GM10248 (cell line): Measurements from ENCODE around the gene GPNMB.
"Not testable (repeated sequence)": the region's sequence is repeated elsewhere in the genome, so short reads cannot be mapped to it uniquely, and the experiment has no call there.

Source experiments
- CTCF ChIA-PET: fragments of 300-600 bp; sonication (Branson Sonifier 250); formaldehyde crosslinking; extraction: SDS; loops from one replicate; lab custom pipeline; 2021; ENCODE audit warnings: antibody characterized with exemption; lab: Yijun Ruan, JAX
- POLR2A ChIA-PET: fragments of 350-650 bp; sonication (Branson Sonifier 250); formaldehyde crosslinking; extraction: SDS; loops from one replicate; lab custom pipeline; 2020; ENCODE audit warnings: antibody characterized with exemption; lab: Yijun Ruan, JAX
- DNase-seq: peaks from one replicate; pipeline ENCODE4 v3.0.0; 2012; ENCODE audit errors: extremely low spot score
- TF ChIP-seq, protein P1 (sequence below): IDR thresholded peaks from 2 replicates; pipeline ENCODE4 v1.5.1; 2012; ENCODE audit warnings: mild to moderate bottlenecking, low read depth; ENCODE audit errors: extremely low read depth, missing control alignments, control extremely low read depth

GPNMB gene

DNA sequence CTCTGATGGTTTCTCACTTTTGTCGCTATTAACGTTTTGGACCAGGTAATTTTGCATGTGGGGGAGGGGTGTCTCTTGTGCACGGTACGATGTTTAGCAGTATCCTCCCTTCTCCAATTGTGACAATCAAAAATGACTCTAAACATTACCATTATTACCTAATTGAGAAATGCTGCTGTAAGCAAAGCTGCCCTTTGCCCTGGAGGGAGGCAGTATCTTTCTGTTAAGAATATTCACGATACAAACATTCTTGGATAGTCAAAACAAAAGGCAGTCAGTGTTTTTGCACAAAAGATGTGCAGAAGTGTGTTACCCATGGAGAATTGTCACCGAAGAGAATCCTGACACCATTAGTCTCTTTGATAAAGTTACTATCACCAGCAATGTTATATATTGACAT, 62.2 kb downstream of the GPNMB start:
- CTCF ChIA-PET, result interaction anchor here (2.0 kb wide), 1 partner anchor 388 kb away, joined by 6 read pairs; no protein-coding TSS in a partner anchor
- POLR2A ChIA-PET, result interaction anchor here (0.5 kb wide), 1 partner anchor 12 kb away, joined by 5 read pairs; no protein-coding TSS in a partner anchor
- TF ChIP-seq, protein P1, sequence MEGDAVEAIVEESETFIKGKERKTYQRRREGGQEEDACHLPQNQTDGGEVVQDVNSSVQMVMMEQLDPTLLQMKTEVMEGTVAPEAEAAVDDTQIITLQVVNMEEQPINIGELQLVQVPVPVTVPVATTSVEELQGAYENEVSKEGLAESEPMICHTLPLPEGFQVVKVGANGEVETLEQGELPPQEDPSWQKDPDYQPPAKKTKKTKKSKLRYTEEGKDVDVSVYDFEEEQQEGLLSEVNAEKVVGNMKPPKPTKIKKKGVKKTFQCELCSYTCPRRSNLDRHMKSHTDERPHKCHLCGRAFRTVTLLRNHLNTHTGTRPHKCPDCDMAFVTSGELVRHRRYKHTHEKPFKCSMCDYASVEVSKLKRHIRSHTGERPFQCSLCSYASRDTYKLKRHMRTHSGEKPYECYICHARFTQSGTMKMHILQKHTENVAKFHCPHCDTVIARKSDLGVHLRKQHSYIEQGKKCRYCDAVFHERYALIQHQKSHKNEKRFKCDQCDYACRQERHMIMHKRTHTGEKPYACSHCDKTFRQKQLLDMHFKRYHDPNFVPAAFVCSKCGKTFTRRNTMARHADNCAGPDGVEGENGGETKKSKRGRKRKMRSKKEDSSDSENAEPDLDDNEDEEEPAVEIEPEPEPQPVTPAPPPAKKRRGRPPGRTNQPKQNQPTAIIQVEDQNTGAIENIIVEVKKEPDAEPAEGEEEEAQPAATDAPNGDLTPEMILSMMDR, result no peak
- DNase-seq, result no peak

DNA sequence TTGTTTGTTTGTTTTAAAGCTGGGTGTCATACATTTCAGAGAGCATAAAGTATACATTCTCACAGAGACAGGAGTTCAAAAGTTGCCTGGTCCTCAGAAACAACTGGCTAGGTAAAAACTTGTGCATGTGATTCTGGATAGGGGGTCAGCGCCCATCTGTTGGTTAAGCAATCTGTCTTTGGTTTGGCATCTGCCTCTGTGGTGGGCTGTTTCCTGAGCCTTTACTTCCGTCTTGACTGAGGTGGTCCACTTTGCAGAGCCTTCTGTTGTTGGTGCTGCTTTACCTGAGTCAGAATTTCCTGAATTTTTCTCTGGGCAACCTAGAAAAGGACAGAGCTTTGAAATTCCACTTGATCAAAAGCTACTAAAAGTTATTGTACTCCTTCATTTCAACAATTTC, 65.6 kb downstream of the GPNMB start:
- POLR2A ChIA-PET, DNase-seq: not testable (repeated sequence)
- CTCF ChIA-PET, result interaction anchor here (1.3 to 1.9 kb wide), 4 partner anchors 34 to 49 kb away, joined by 3 to 13 read pairs (median 4); no protein-coding TSS in a partner anchor

DNA sequence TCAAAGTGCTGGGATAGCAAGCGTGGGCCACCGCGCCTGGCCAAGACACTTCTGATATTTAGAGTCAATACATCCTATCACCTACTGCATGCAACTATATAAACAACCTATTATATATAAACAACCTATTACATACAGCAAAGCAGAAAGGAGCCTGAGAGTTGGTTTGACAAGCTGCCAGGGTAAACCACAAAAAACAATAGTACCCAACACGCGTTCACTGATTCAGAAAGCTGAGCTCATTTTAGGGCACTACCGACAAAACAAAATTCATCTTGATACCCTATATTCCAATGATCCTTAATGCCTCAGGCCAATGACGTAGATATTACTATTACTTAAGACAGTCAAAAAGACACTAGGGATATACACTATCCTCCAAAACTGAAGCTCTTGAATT, 68.8 kb downstream of the GPNMB start:
- POLR2A ChIA-PET, result no interaction called here
- CTCF ChIA-PET, result interaction anchor here (1.0 to 1.6 kb wide), 6 partner anchors 11 to 232 kb away, joined by 3 to 4 read pairs (median 4); no protein-coding TSS in a partner anchor
- no peak for DNase-seq
- TF ChIP-seq, protein P1, result no peak
